ENCODE results near the gene AHNAK2.

AHNAK2 gene

GRCh38 chr14:104977008-104977680, 1.0 kb downstream of the AHNAK2 start:
- H3K4me3 ChIP-seq (ENCODE audit: low read depth, low read length), result peak overlapping the region; percentile 51
- DNase-seq, result no peak
- no peaks in the 10 kb centered on the region for H3K9me3 ChIP-seq (ENCODE audit: severe bottlenecking)
- H3K36me3 ChIP-seq, result no peaks in the 10 kb centered on the region
- no peaks in the 10 kb centered on the region for H3K27me3 ChIP-seq (ENCODE audit: insufficient read depth, low read depth, severe bottlenecking)
- no peak overlapping the region for H3K27ac ChIP-seq
- TF ChIP-seq CTCF (IDR thresholded peaks at IDR 0.05; ENCODE audit: low read depth, low read length), result no peak

GRCh38 chr14:104976198-104977007, 1.8 kb downstream of the AHNAK2 start:
- H3K27ac ChIP-seq, result no peak overlapping the region
- H3K36me3 ChIP-seq, result no peaks in the 10 kb centered on the region
- H3K4me3 ChIP-seq (ENCODE audit: low read depth, low read length), result no peak overlapping the region
- H3K9me3 ChIP-seq (ENCODE audit: severe bottlenecking), result no peaks in the 10 kb centered on the region
- DNase-seq, result peak; percentile 88
- TF ChIP-seq CTCF (IDR thresholded peaks at IDR 0.05; ENCODE audit: low read depth, low read length), result peak; percentile 97
- no peaks in the 10 kb centered on the region for H3K27me3 ChIP-seq (ENCODE audit: insufficient read depth, low read depth, severe bottlenecking)

GRCh38 chr14:104975481-104976197, 2.5 kb downstream of the AHNAK2 start:
- H3K27ac ChIP-seq, result no peak overlapping the region
- H3K36me3 ChIP-seq, result no peaks in the 10 kb centered on the region
- no peaks in the 10 kb centered on the region for H3K27me3 ChIP-seq (ENCODE audit: insufficient read depth, low read depth, severe bottlenecking)
- peak; percentile 46 for DNase-seq
- H3K4me3 ChIP-seq (ENCODE audit: low read depth, low read length), result no peak overlapping the region
- peak; percentile 72 for TF ChIP-seq CTCF (IDR thresholded peaks at IDR 0.05; ENCODE audit: low read depth, low read length)
- no peaks in the 10 kb centered on the region for H3K9me3 ChIP-seq (ENCODE audit: severe bottlenecking)

- Histone ChIP-seq H3K27ac (no peak overlapping the region), H3K36me3 (no peaks in the 10 kb centered on the region), H3K4me3 (ENCODE audit: low read depth, low read length) (no peak overlapping the region), H3K9me3 (ENCODE audit: severe bottlenecking) (no peaks in the 10 kb centered on the region), H3K27me3 (ENCODE audit: insufficient read depth, low read depth, severe bottlenecking) (no peaks in the 10 kb centered on the region)
- no peak for TF ChIP-seq CTCF (IDR thresholded peaks at IDR 0.05; ENCODE audit: low read depth, low read length)
- DNase-seq, result no peak
These were observed 3.3 kb downstream of the AHNAK2 start for GRCh38 chr14:104974665-104975390.

- no peak for TF ChIP-seq CTCF (IDR thresholded peaks at IDR 0.05; ENCODE audit: low read depth, low read length)
- Histone ChIP-seq H3K27me3 (ENCODE audit: insufficient read depth, low read depth, severe bottlenecking) (no peaks in the 10 kb centered on the region), H3K36me3 (no peaks in the 10 kb centered on the region), H3K4me3 (ENCODE audit: low read depth, low read length) (no peak overlapping the region), H3K27ac (no peak overlapping the region), H3K9me3 (ENCODE audit: severe bottlenecking) (no peaks in the 10 kb centered on the region)
- peak; percentile 35 for DNase-seq
These were observed 4.0 kb downstream of the AHNAK2 start for GRCh38 chr14:104974146-104974541.

All from WERI-Rb-1 (cell line).